Mammary epithelial cell (primary cell): ENCODE data around the gene MARCKS.

Source experiments
- CTCF ChIP-seq, 2 donors: IDR thresholded peaks in 1 of 2; conservative IDR thresholded peaks in 1 of 2; 2 replicates each; pipeline ENCODE4 v1.5.1; 2011 to 2012; ENCODE audit warnings: inconsistent platforms in 2 of 2, low read length in 2 of 2, mild to moderate bottlenecking in 2 of 2, control low read depth in 1 of 2, low read depth in 1 of 2; ENCODE audit not compliant: insufficient read depth in 1 of 2; ENCODE audit errors: extremely low read depth in 1 of 2
- EZH2 ChIP-seq: IDR thresholded peaks from 2 replicates; pipeline ENCODE4 v1.6.1; 2012; ENCODE audit warnings: low read length, inconsistent platforms, borderline replicate concordance

GRCh38 chr6:113843500-113844073 lies 13.6 kb upstream of the MARCKS start:
- TF ChIP-seq CTCF (conservative IDR thresholded peaks at IDR 0.05 in 1 of 2, IDR thresholded peaks at IDR 0.05 in 1 of 2; ENCODE audit: extremely low read depth in 1 of 2, insufficient read depth in 1 of 2, low read depth in 1 of 2, low read length in 2 of 2), result no peak
- no peak for TF ChIP-seq EZH2
